Measurements from ENCODE around the gene RAVER1. TPM values are rescaled to one million over a fixed set of nuclear protein-coding genes. Genes with fewer than 3 reads are reported as not detected.

RAVER1 gene
- total RNA-seq, 1 experiment from 2014 or later, result 10.6 TPM

GRCh38 chr19:10325732-10326131 is 7.6 kb downstream of the RAVER1 start:
- DNase-seq (ENCODE audit: low read depth), result no peak
- in situ Hi-C loops (cut with HindIII; ENCODE audit: low pct_unique_long_range_greater_than_20kb, low sequenced_read_pairs), result no loop called here

- in situ Hi-C loops (cut with HindIII; ENCODE audit: low pct_unique_long_range_greater_than_20kb, low sequenced_read_pairs), result no loop called here
- DNase-seq (ENCODE audit: low read depth), result no peak
Measured at GRCh38 chr19:10321874-10322835, 11.2 kb downstream of the RAVER1 start.

- DNase-seq (ENCODE audit: low read depth), result no peak
- in situ Hi-C loops (cut with HindIII; ENCODE audit: low pct_unique_long_range_greater_than_20kb, low sequenced_read_pairs), result no loop called here
Measured at GRCh38 chr19:10321417-10321797, 11.9 kb downstream of the RAVER1 start.

- in situ Hi-C loops (cut with HindIII; ENCODE audit: low pct_unique_long_range_greater_than_20kb, low sequenced_read_pairs), result no loop called here
Measured at GRCh38 chr19:10320602-10321416, 12.5 kb downstream of the RAVER1 start.

GRCh38 chr19:10318807-10319682 is 14.3 kb downstream of the RAVER1 start:
- DNase-seq (ENCODE audit: low read depth), result no peak
- in situ Hi-C loops (cut with HindIII; ENCODE audit: low pct_unique_long_range_greater_than_20kb, low sequenced_read_pairs), result no loop called here

More at GRCh38 chr19:10320602-10321416, 12.5 kb downstream of the RAVER1 start:
- no peak for DNase-seq (ENCODE audit: low read depth)

GRCh38 chr19:10317857-10318462 is 15.4 kb downstream of the RAVER1 start:
- no peak for DNase-seq (ENCODE audit: low read depth)
- in situ Hi-C loops (cut with HindIII; ENCODE audit: low pct_unique_long_range_greater_than_20kb, low sequenced_read_pairs), result no loop called here

GRCh38 chr19:10317045-10317856 is 16.1 kb downstream of the RAVER1 start:
- in situ Hi-C loops (cut with HindIII; ENCODE audit: low pct_unique_long_range_greater_than_20kb, low sequenced_read_pairs), result no loop called here
- DNase-seq (ENCODE audit: low read depth), result no peak

GRCh38 chr19:10316229-10317044 is 16.9 kb downstream of the RAVER1 start:
- in situ Hi-C loops (cut with HindIII; ENCODE audit: low pct_unique_long_range_greater_than_20kb, low sequenced_read_pairs), result no loop called here

GRCh38 chr19:10315335-10316214 is 17.8 kb downstream of the RAVER1 start, which contains the start of gene FDX2:
FDX2 (minus strand) TSS chr19:10316015; CDS start chr19:10315996, 19 bp downstream.
- in situ Hi-C loops (cut with HindIII; ENCODE audit: low pct_unique_long_range_greater_than_20kb, low sequenced_read_pairs), result no loop called here

More at GRCh38 chr19:10316229-10317044, 16.9 kb downstream of the RAVER1 start:
- no peak for DNase-seq (ENCODE audit: low read depth)

GRCh38 chr19:10309423-10309822 is 23.9 kb downstream of the RAVER1 start, which contains the start of gene ZGLP1:
ZGLP1 (minus strand) TSS chr19:10309815.
- no peak for DNase-seq (ENCODE audit: low read depth)
- in situ Hi-C loops (cut with HindIII; ENCODE audit: low pct_unique_long_range_greater_than_20kb, low sequenced_read_pairs), result no loop called here

More at GRCh38 chr19:10315335-10316214, 17.8 kb downstream of the RAVER1 start, which contains the start of gene FDX2:
- DNase-seq (ENCODE audit: low read depth), result peak; percentile 53

- no peak for DNase-seq (ENCODE audit: low read depth)
- in situ Hi-C loops (cut with HindIII; ENCODE audit: low pct_unique_long_range_greater_than_20kb, low sequenced_read_pairs), result no loop called here
Measured at GRCh38 chr19:10306327-10306726, 27.0 kb downstream of the RAVER1 start.

GRCh38 chr19:10305139-10305806 is 28.1 kb downstream of the RAVER1 start:
- no peak for DNase-seq (ENCODE audit: low read depth)
- in situ Hi-C loops (cut with HindIII; ENCODE audit: low pct_unique_long_range_greater_than_20kb, low sequenced_read_pairs), result no loop called here

GRCh38 chr19:10299545-10300458 is 33.5 kb downstream of the RAVER1 start:
- in situ Hi-C loops (cut with HindIII; ENCODE audit: low pct_unique_long_range_greater_than_20kb, low sequenced_read_pairs), result no loop called here
- DNase-seq (ENCODE audit: low read depth), result no peak

All from Caki2 (cell line).